Measurements from ENCODE around the gene KAZALD1. TPM values are rescaled to one million over a fixed set of nuclear protein-coding genes. Genes with fewer than 3 reads are reported as not detected.

KAZALD1 gene
- total and polyA plus RNA-seq, 4 experiments from 2014 or later, result not detected

- H3K4me1 Mint-ChIP-seq, result peaks cover 10 to 34% (median 15%) of the 10 kb centered on the region in 4 donors
- peak overlapping the region; percentile 92 to 100 (median 96) for H3K4me3 Mint-ChIP-seq
- no peaks in the 10 kb centered on the region for H3K27me3 Mint-ChIP-seq
- POLR2A ChIA-PET (ENCODE audit: partially characterized antibody), result interaction anchor here (0.5 to 4.4 kb wide), 18 partner anchors 8 to 207 kb away, joined by 3 to 90 read pairs (median 4); partner anchors contain the start of genes KAZALD1, LZTS2, MRPL43 and TWNK
- peaks cover 2 to 22% of the 10 kb centered on the region in 2 donors for H3K36me3 Mint-ChIP-seq
- Histone ChIP-seq H3K9me3 (ENCODE audit: control insufficient read depth in 1 of 2, low read length in 2 of 2) (no peaks in the 10 kb centered on the region), H3K27me3 (ENCODE audit: insufficient read depth, low read length) (no peaks in the 10 kb centered on the region), H3K4me3 (ENCODE audit: low read length in 2 of 2) (peak overlapping the region; percentile 95 to 99), H3K27ac (ENCODE audit: low read depth, low read length) (peak overlapping the region; percentile 92), H3K4me1 (ENCODE audit: insufficient read depth, low read length) (peaks cover 20% of the 10 kb centered on the region), H3K36me3 (ENCODE audit: insufficient read depth, low read length) (peaks cover 9% of the 10 kb centered on the region)
- H3K27ac Mint-ChIP-seq, result peak overlapping the region in 6 of 7 donors; percentile 93 to 100 (median 98)
- CTCF ChIA-PET (ENCODE audit: partially characterized antibody), result interaction anchor here (0.8 to 5.7 kb wide), 15 partner anchors 12 to 469 kb away, joined by 3 to 60 read pairs (median 5); partner anchors contain the start of genes LZTS2, MRPL43 and TWNK
- peaks cover 0 to 1% (median 0%) of the 10 kb centered on the region in 8 donors for H3K9me3 Mint-ChIP-seq
- intact Hi-C loops (cut with micrococcal nuclease), result loop anchor here (1.0 to 2.0 kb wide), 3 partner anchors 30 to 44 kb away; partner anchors contain the start of genes MRPL43 and TWNK
- no peak for DNase-seq
Observed at GRCh38 chr10:101030496-101031127, 31.2 kb upstream of the KAZALD1 start.

GRCh38 chr10:101031128-101031795 lies 30.5 kb upstream of the KAZALD1 start, which contains the start of the genes PDZD7 and SFXN3:
Gene PDZD7 (minus strand): TSS chr10:101031129. CDS start chr10:101030219, 910 bp downstream.
Gene SFXN3 (plus strand): TSS chr10:101031234. CDS start chr10:101034695, 3,461 bp downstream.
- intact Hi-C loops (cut with micrococcal nuclease), result loop anchor here (1.0 to 2.0 kb wide), 3 partner anchors 29 to 44 kb away; partner anchors contain the start of genes MRPL43 and TWNK
- peak within 1 kb of the TSS; percentile 92 for H3K27ac ChIP-seq (ENCODE audit: low read depth, low read length)
- peak within 1 kb of the TSS; percentile 92 to 100 (median 96) for H3K4me3 Mint-ChIP-seq
- peaks cover 9 to 28% of the 10 kb centered on the region in 2 donors for H3K36me3 Mint-ChIP-seq
- peaks cover 10 to 34% (median 15%) of the 10 kb centered on the region in 4 donors for H3K4me1 Mint-ChIP-seq
- H3K27me3 Mint-ChIP-seq, result no peaks in the 10 kb centered on the region
- peak; percentile 95 to 96 (median 96) for DNase-seq
- POLR2A ChIA-PET (ENCODE audit: partially characterized antibody), result interaction anchor here (0.5 to 4.4 kb wide), 20 partner anchors 9 to 787 kb away, joined by 3 to 90 read pairs (median 4); partner anchors contain the start of genes KAZALD1, LZTS2, MRPL43 and OGA
- H3K36me3 ChIP-seq (ENCODE audit: insufficient read depth, low read length), result peaks cover 16% of the 10 kb centered on the region
- CTCF ChIA-PET (ENCODE audit: partially characterized antibody), result interaction anchor here (0.8 to 5.7 kb wide), 17 partner anchors 11 to 469 kb away, joined by 3 to 60 read pairs (median 5); partner anchors contain the start of genes KAZALD1, LZTS2, MRPL43 and TWNK
- H3K27ac Mint-ChIP-seq, result peak within 1 kb of the TSS; percentile 93 to 100 (median 99)
- H3K4me1 ChIP-seq (ENCODE audit: insufficient read depth, low read length), result peaks cover 20% of the 10 kb centered on the region
- peak within 1 kb of the TSS; percentile 95 to 99 for H3K4me3 ChIP-seq (ENCODE audit: low read length in 2 of 2)
- H3K27me3 ChIP-seq (ENCODE audit: insufficient read depth, low read length), result no peaks in the 10 kb centered on the region
- H3K9me3 Mint-ChIP-seq, result peaks cover 0 to 1% (median 0%) of the 10 kb centered on the region in 8 donors
- no peaks in the 10 kb centered on the region for H3K9me3 ChIP-seq (ENCODE audit: control insufficient read depth in 1 of 2, low read length in 2 of 2)

GRCh38 chr10:101031796-101032636 lies 29.8 kb upstream of the KAZALD1 start:
- Mint-ChIP-seq H3K27me3 (no peaks in the 10 kb centered on the region), H3K27ac (peak overlapping the region; percentile 93 to 100 (median 99)), H3K4me3 (peak overlapping the region; percentile 92 to 100 (median 96)), H3K4me1 (peaks cover 10 to 34% (median 15%) of the 10 kb centered on the region in 4 donors), H3K36me3 (peaks cover 12 to 33% of the 10 kb centered on the region in 2 donors), H3K9me3 (no peaks in the 10 kb centered on the region)
- peak overlapping the region; percentile 92 for H3K27ac ChIP-seq (ENCODE audit: low read depth, low read length)
- CTCF ChIA-PET (ENCODE audit: partially characterized antibody), result interaction anchor here (0.9 to 5.7 kb wide), 16 partner anchors 8 to 64 kb away, joined by 3 to 60 read pairs (median 4); partner anchors contain the start of genes KAZALD1, MRPL43 and TWNK
- no peaks in the 10 kb centered on the region for H3K9me3 ChIP-seq (ENCODE audit: control insufficient read depth in 1 of 2, low read length in 2 of 2)
- H3K4me1 ChIP-seq (ENCODE audit: insufficient read depth, low read length), result peaks cover 20% of the 10 kb centered on the region
- H3K27me3 ChIP-seq (ENCODE audit: insufficient read depth, low read length), result no peaks in the 10 kb centered on the region
- H3K36me3 ChIP-seq (ENCODE audit: insufficient read depth, low read length), result peaks cover 22% of the 10 kb centered on the region
- peak; percentile 79 to 90 (median 82) for DNase-seq
- intact Hi-C loops (cut with micrococcal nuclease), result loop anchor here (1.0 to 2.0 kb wide), 5 partner anchors 9 to 45 kb away; partner anchors contain the start of genes MRPL43 and TWNK
- POLR2A ChIA-PET (ENCODE audit: partially characterized antibody), result interaction anchor here (0.7 to 4.4 kb wide), 16 partner anchors 10 to 1214 kb away, joined by 3 to 90 read pairs (median 7); partner anchors contain the start of genes GBF1, KAZALD1, LZTS2 and MRPL43
- peak overlapping the region; percentile 95 to 99 for H3K4me3 ChIP-seq (ENCODE audit: low read length in 2 of 2)

- Mint-ChIP-seq H3K36me3 (peaks cover 16 to 40% of the 10 kb centered on the region in 2 donors), H3K4me1 (peaks cover 10 to 34% (median 15%) of the 10 kb centered on the region in 4 donors), H3K4me3 (peak overlapping the region; percentile 88 to 99 (median 95)), H3K9me3 (no peaks in the 10 kb centered on the region), H3K27me3 (no peaks in the 10 kb centered on the region), H3K27ac (peak overlapping the region; percentile 93 to 100 (median 99))
- no peaks in the 10 kb centered on the region for H3K9me3 ChIP-seq (ENCODE audit: control insufficient read depth in 1 of 2, low read length in 2 of 2)
- peaks cover 20% of the 10 kb centered on the region for H3K4me1 ChIP-seq (ENCODE audit: insufficient read depth, low read length)
- H3K27ac ChIP-seq (ENCODE audit: low read depth, low read length), result peak overlapping the region; percentile 92
- intact Hi-C loops (cut with micrococcal nuclease), result loop anchor here (1.0 kb wide), 2 partner anchors 9 to 18 kb away; no protein-coding TSS in a partner anchor
- peaks cover 28% of the 10 kb centered on the region for H3K36me3 ChIP-seq (ENCODE audit: insufficient read depth, low read length)
- ChIA-PET CTCF (ENCODE audit: partially characterized antibody) (interaction anchor here (0.9 to 5.7 kb wide), 9 partner anchors 9 to 35 kb away, joined by 3 to 60 read pairs (median 10); partner anchors contain the start of gene KAZALD1), POLR2A (ENCODE audit: partially characterized antibody) (interaction anchor here (0.8 to 4.4 kb wide), 13 partner anchors 9 to 1213 kb away, joined by 3 to 90 read pairs (median 10); partner anchors contain the start of genes GBF1, KAZALD1, LZTS2 and MRPL43)
- no peaks in the 10 kb centered on the region for H3K27me3 ChIP-seq (ENCODE audit: insufficient read depth, low read length)
- H3K4me3 ChIP-seq (ENCODE audit: low read length in 2 of 2), result peak overlapping the region; percentile 95 to 99
- DNase-seq, result peak in 1 of 5 donors; percentile 83
Observed at GRCh38 chr10:101032637-101033224, 29.1 kb upstream of the KAZALD1 start.

- peaks cover 20% of the 10 kb centered on the region for H3K4me1 ChIP-seq (ENCODE audit: insufficient read depth, low read length)
- Mint-ChIP-seq H3K4me1 (peaks cover 10 to 34% (median 15%) of the 10 kb centered on the region in 4 donors), H3K27ac (peak overlapping the region; percentile 68 to 100 (median 93)), H3K4me3 (peak overlapping the region; percentile 54 to 99 (median 86)), H3K36me3 (peaks cover 20 to 46% of the 10 kb centered on the region in 2 donors), H3K9me3 (no peaks in the 10 kb centered on the region), H3K27me3 (no peaks in the 10 kb centered on the region)
- H3K4me3 ChIP-seq (ENCODE audit: low read length in 2 of 2), result peak overlapping the region in 1 of 2 donors; percentile 99
- DNase-seq, result no peak
- intact Hi-C loops (cut with micrococcal nuclease), result no loop called here
- peaks cover 34% of the 10 kb centered on the region for H3K36me3 ChIP-seq (ENCODE audit: insufficient read depth, low read length)
- H3K9me3 ChIP-seq (ENCODE audit: control insufficient read depth in 1 of 2, low read length in 2 of 2), result no peaks in the 10 kb centered on the region
- ChIA-PET POLR2A (ENCODE audit: partially characterized antibody) (interaction anchor here (0.9 to 4.0 kb wide), 3 partner anchors 8 to 89 kb away, joined by 3 to 69 read pairs (median 17); partner anchors contain the start of gene KAZALD1), CTCF (ENCODE audit: partially characterized antibody) (interaction anchor here (1.2 to 5.7 kb wide), 4 partner anchors 9 to 25 kb away, joined by 4 to 60 read pairs (median 6); no protein-coding TSS in a partner anchor)
- H3K27me3 ChIP-seq (ENCODE audit: insufficient read depth, low read length), result no peaks in the 10 kb centered on the region
- H3K27ac ChIP-seq (ENCODE audit: low read depth, low read length), result peak overlapping the region; percentile 92
Observed at GRCh38 chr10:101033276-101033675, 28.5 kb upstream of the KAZALD1 start.
